A549 (cell line): ENCODE results near the gene SMC1A. TPM values are rescaled to one million over a fixed set of nuclear protein-coding genes. Genes with fewer than 3 reads are reported as not detected.

ENCODE experiments used
- ATAC-seq, 2 experiments: fragments of 200-7000 bp in 1 of 2; fragments of >200 bp in 1 of 2; cut with Nextera tagmentation in 1 of 2; cut with Tn5 transposase in 1 of 2; 3 replicates each; pipeline versions ENCODE4 v1.8.0 to v1.9.1; 2018 to 2020; ENCODE audit warnings: mild to moderate bottlenecking in 1 of 2, moderate library complexity in 1 of 2
- CTCF ChIA-PET: fragments of 300-600 bp; sonication (Branson Sonifier 250); formaldehyde crosslinking; extraction: SDS; loops from one replicate; lab custom pipeline; 2021; ENCODE audit warnings: antibody characterized with exemption, inconsistent platforms; lab: Yijun Ruan, JAX
- POLR2A ChIA-PET: fragments of 350-600 bp; formaldehyde crosslinking; extraction: SDS; loops from one replicate; lab custom pipeline; 2021; ENCODE audit warnings: antibody characterized with exemption, inconsistent platforms; lab: Yijun Ruan, JAX
- DNase-seq, 2 experiments: peaks; one replicate each; pipeline versions ENCODE4 v3.0.0 to v3.0.0-alpha.2; 2011 to 2016; ENCODE audit warnings: low read depth in 1 of 2, low spot score in 1 of 2
- FAIRE-seq: peaks from 2 replicates; lab custom pipeline; 2011; peaks lifted over from hg19 to GRCh38; lab: Jason Lieb, UNC
- H3K27ac ChIP-seq, 2 experiments: fragments of >200 bp; sonication (Bioruptor Twin); formaldehyde crosslinking; 3 replicates each; pipeline ENCODE4 v1.5.1; 2016 to 2017
- H3K4me1 ChIP-seq: fragments of >200 bp; sonication (Bioruptor Twin); formaldehyde crosslinking; 3 replicates; pipeline ENCODE4 v1.6.1; 2016
- H3K4me2 ChIP-seq: fragments of >200 bp; sonication (Bioruptor Twin); formaldehyde crosslinking; 3 replicates; pipeline ENCODE4 v1.6.1; 2016
- H3K4me3 ChIP-seq: fragments of >200 bp; sonication (Bioruptor Twin); formaldehyde crosslinking; 3 replicates; pipeline ENCODE4 v1.5.1; 2016
- H3K9me3 ChIP-seq: fragments of >200 bp; sonication (Bioruptor Twin); formaldehyde crosslinking; 3 replicates; pipeline ENCODE4 v1.6.1; 2016
- CBX2 ChIP-seq: fragments of 200-600 bp; sonication (generic); IDR thresholded peaks from 2 replicates; pipeline ENCODE4 v1.6.1; 2016; ENCODE audit warnings: low read depth, mild to moderate bottlenecking, borderline replicate concordance
- CBX8 ChIP-seq: fragments of 200-600 bp; sonication (generic); IDR thresholded peaks from 2 replicates; pipeline ENCODE4 v1.6.1; 2016
- CHD2 ChIP-seq: fragments of 150-350 bp; IDR thresholded peaks from 2 replicates; pipeline ENCODE4 v1.6.1; 2014; ENCODE audit warnings: low read length; ENCODE audit not compliant: partially characterized antibody
- EP300 ChIP-seq, 2 experiments: fragments of >200 bp; sonication (Bioruptor Twin); formaldehyde crosslinking; IDR thresholded peaks; 2 replicates in 1 of 2; 3 replicates in 1 of 2; pipeline ENCODE4 v1.6.1; 2016 to 2017
- ESRRA ChIP-seq: fragments of 150-350 bp; IDR thresholded peaks from 2 replicates; pipeline ENCODE4 v1.6.1; 2014; ENCODE audit warnings: mild to moderate bottlenecking, low read length, borderline replicate concordance
- FOSB ChIP-seq: fragments of 250-450 bp; sonication (Bioruptor Pico); IDR thresholded peaks from 2 replicates; pipeline ENCODE4 v1.5.0; 2020; ENCODE audit warnings: mild to moderate bottlenecking, moderate library complexity
- FOSL2 ChIP-seq, 2 experiments: fragments of 450-650 bp in 1 of 2; fragments of >200 bp in 1 of 2; sonication (Bioruptor Twin) in 1 of 2; formaldehyde crosslinking; IDR thresholded peaks; 2 replicates each; pipeline versions ENCODE4 v1.5.0 to v1.6.1; 2016 to 2020; ENCODE audit warnings: mild to moderate bottlenecking in 1 of 2, moderate library complexity in 1 of 2
- FOXS1 ChIP-seq: fragments of 250-450 bp; sonication (Bioruptor Pico); IDR thresholded peaks from 2 replicates; pipeline ENCODE4 v1.5.0; 2020; ENCODE audit warnings: mild to moderate bottlenecking, moderate library complexity
- GATA3 ChIP-seq: IDR thresholded peaks from 2 replicates; pipeline ENCODE4 v1.6.1; 2012; ENCODE audit warnings: borderline replicate concordance
- HDAC2 ChIP-seq: fragments of 200-600 bp; sonication (generic); IDR thresholded peaks from 2 replicates; pipeline ENCODE4 v1.6.1; 2016
- HEYL ChIP-seq: fragments of 250-450 bp; sonication (Bioruptor Pico); IDR thresholded peaks from 2 replicates; pipeline ENCODE4 v1.8.0; 2021; ENCODE audit warnings: mild to moderate bottlenecking, moderate library complexity
- HOXB13 ChIP-seq: fragments of 250-450 bp; sonication (Bioruptor Pico); IDR thresholded peaks from 2 replicates; pipeline ENCODE4 v1.5.0; 2020; ENCODE audit warnings: low read depth, mild to moderate bottlenecking, moderate library complexity
- KDM1A ChIP-seq: fragments of 200-600 bp; sonication (generic); IDR thresholded peaks from 2 replicates; pipeline ENCODE4 v1.6.1; 2016; ENCODE audit warnings: low read depth, mild to moderate bottlenecking
- KDM5A ChIP-seq: fragments of 200-600 bp; sonication (generic); IDR thresholded peaks from 2 replicates; pipeline ENCODE4 v1.6.1; 2016; ENCODE audit warnings: antibody characterized with exemption, mild to moderate bottlenecking
- MAFK ChIP-seq: fragments of 450-650 bp; IDR thresholded peaks from 2 replicates; pipeline ENCODE4 v1.6.1; 2014; ENCODE audit not compliant: partially characterized antibody
- MAZ ChIP-seq: fragments of 150-350 bp; IDR thresholded peaks from 2 replicates; pipeline ENCODE4 v1.6.1; 2014; ENCODE audit warnings: antibody characterized with exemption, low read depth, low read length, borderline replicate concordance
- MYC ChIP-seq: IDR thresholded peaks from 2 replicates; pipeline ENCODE4 v1.6.1; 2012; ENCODE audit warnings: mild to moderate bottlenecking, inconsistent platforms, low read length, improper control_type of control experiment, borderline replicate concordance
- NFE2L2 ChIP-seq: fragments of 150-350 bp; conservative IDR thresholded peaks from 2 replicates; pipeline ENCODE4 v1.6.1; 2014; ENCODE audit warnings: low read length
- POLR2A ChIP-seq: IDR thresholded peaks from 2 replicates; pipeline ENCODE4 v1.6.1; 2012; ENCODE audit warnings: mild to moderate bottlenecking, low read length
- POLR2AphosphoS2 ChIP-seq: conservative IDR thresholded peaks from 2 replicates; pipeline ENCODE4 v1.6.1; 2012; ENCODE audit warnings: low read length, improper control_type of control experiment, inconsistent platforms
- RARB ChIP-seq: fragments of 250-450 bp; sonication (Bioruptor Pico); IDR thresholded peaks from 2 replicates; pipeline ENCODE4 v1.8.0; 2021; ENCODE audit warnings: mild to moderate bottlenecking, moderate library complexity
- RFX5 ChIP-seq: fragments of 450-650 bp; IDR thresholded peaks from 2 replicates; pipeline ENCODE4 v1.7.1; 2014; ENCODE audit warnings: antibody characterized with exemption, mild to moderate bottlenecking, moderate library complexity
- SMC3 ChIP-seq: fragments of >200 bp; sonication (Bioruptor Twin); formaldehyde crosslinking; IDR thresholded peaks from 3 replicates; pipeline ENCODE4 v1.6.1; 2018; ENCODE audit warnings: inconsistent platforms
- TFCP2L1 ChIP-seq: fragments of 250-450 bp; sonication (Bioruptor Pico); IDR thresholded peaks from 2 replicates; pipeline ENCODE4 v1.5.0; 2021; ENCODE audit warnings: mild to moderate bottlenecking
- ZC3H11A ChIP-seq: fragments of 450-650 bp; IDR thresholded peaks from 2 replicates; pipeline ENCODE4 v1.6.1; 2014; ENCODE audit warnings: antibody characterized with exemption, mild to moderate bottlenecking
- ZNF302 ChIP-seq: fragments of 250-450 bp; sonication (Bioruptor Pico); IDR thresholded peaks from 2 replicates; pipeline ENCODE4 v1.9.0; 2021; ENCODE audit warnings: inconsistent platforms, mild to moderate bottlenecking, moderate library complexity
- ZSCAN20 ChIP-seq: fragments of 250-450 bp; sonication (Bioruptor Pico); IDR thresholded peaks from 2 replicates; pipeline ENCODE4 v1.8.0; 2022; ENCODE audit warnings: mild to moderate bottlenecking, moderate library complexity
- WGBS: methylation state at CpG from one replicate; pipeline ENCODE4 v1.1.6; 2017; ENCODE audit errors: missing lambda C conversion rate; 5-methylcytosine and 5-hydroxymethylcytosine counted together
- polyA minus RNA-seq: library from RNA; depleted of rRNA, polyadenylated mRNA; stranded (reverse); fragments of >200 nt; gene quantifications from 2 replicates; pipeline ENCODE4 v1.2.3, GENCODE V29; 2011; rRNA and poly(A)+ RNA removed
- polyA plus RNA-seq, 4 experiments: library from polyadenylated mRNA; depleted of rRNA in 3 of 4; stranded (reverse); fragments of >200 nt; fragmentation: RNase III in 1 of 4; extraction: RNeasy Plus Mini Kit Qiagen cat#74134 plus additional on column Dnase treatment in 1 of 4; gene quantifications; 2 replicates in 3 of 4; 3 replicates in 1 of 4; pipeline ENCODE4 v1.2.3, GENCODE V29; 2011 to 2017
- TF ChIP-seq, protein P1 (sequence below): fragments of >200 bp; sonication (Bioruptor Twin); formaldehyde crosslinking; IDR thresholded peaks from 3 replicates; pipeline ENCODE4 v1.5.1; 2016
- TF ChIP-seq, protein P2 (sequence below): IDR thresholded peaks from 2 replicates; pipeline ENCODE4 v1.6.1; 2012
- TF ChIP-seq, protein P3 (sequence below): IDR thresholded peaks from 2 replicates; pipeline ENCODE4 v1.6.1; 2012
- TF ChIP-seq, protein P4 (sequence below): fragments of 450-650 bp; IDR thresholded peaks from 2 replicates; pipeline ENCODE4 v1.6.1; 2014; ENCODE audit warnings: antibody characterized with exemption
- TF ChIP-seq, protein P5 (sequence below): fragments of 200-600 bp; sonication (generic); IDR thresholded peaks from 2 replicates; pipeline ENCODE4 v1.6.1; 2016; ENCODE audit warnings: antibody characterized with exemption, mild to moderate bottlenecking, moderate library complexity
- TF ChIP-seq, protein P6 (sequence below): IDR thresholded peaks from 2 replicates; pipeline ENCODE4 v1.6.1; 2012; ENCODE audit warnings: low read depth, borderline replicate concordance

SMC1A gene
- 85.4 and 100 TPM in 2 replicates for polyA plus RNA-seq (2011; rRNA removed)
- 46.2 and 48.1 TPM in 2 replicates for polyA plus RNA-seq (2012; cell fraction: cytosol; rRNA removed)
- polyA plus RNA-seq (2012; cell fraction: nucleus; rRNA removed): 55.1 and 84.6 TPM in 2 replicates
- 72.1 to 79.4 TPM (median 76.7 TPM) in 3 replicates for polyA plus RNA-seq (2017; fragmentation: RNase III; extraction: RNeasy Plus Mini Kit Qiagen cat#74134 plus additional on column Dnase treatment)
- 76.7 and 87.6 TPM in 2 replicates for polyA minus RNA-seq

DNA sequence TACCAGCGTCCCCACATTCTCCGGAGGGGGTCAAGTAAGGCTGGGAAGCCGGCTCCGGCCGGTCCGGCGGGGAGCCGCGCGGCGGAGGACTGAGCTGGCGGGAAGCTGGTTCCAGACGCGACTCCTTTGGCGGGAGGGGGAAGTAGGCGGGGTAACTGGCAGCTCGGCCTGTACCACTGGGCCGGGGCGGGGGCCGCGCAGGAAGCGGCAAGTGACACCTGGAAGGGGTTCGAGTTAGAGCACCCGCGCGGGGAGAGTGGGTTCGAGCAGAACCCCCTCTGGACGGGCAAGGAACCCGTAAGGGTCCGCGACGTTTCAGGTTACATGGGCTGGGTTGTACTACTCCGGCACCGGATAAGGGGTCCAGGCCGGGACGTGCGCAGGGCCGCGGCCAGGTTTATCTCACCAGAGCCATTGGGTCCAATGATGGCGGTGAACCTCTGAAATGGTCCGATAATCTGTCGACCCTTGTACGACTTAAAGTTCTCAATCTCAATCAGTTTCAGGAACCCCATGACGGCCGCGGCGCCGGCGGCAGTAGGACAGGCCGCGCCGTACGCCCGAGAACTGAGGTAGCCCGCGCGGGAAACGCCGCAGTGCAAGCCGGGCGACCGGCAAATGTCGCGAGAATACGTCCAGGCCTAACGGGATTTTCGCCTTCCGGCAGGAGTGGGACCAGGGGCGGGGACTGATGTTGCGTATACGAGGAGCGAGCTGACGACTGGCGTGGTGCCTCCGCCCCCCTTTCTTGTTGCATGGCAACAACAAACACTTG, at the start of gene SMC1A:
Gene SMC1A (minus strand): TSS at position 569 of the 775 bp plus-strand sequence. CDS start 54 bp downstream, at position 515.
- WGBS: 2% methylated on average over 16 of the region's 75 CpGs
- Histone ChIP-seq H3K9me3 (no peaks in the 10 kb centered on the region), H3K4me3 (peak within 1 kb of the TSS; percentile 65), H3K4me2 (peak within 1 kb of the TSS; percentile 88), H3K27ac (peak within 1 kb of the TSS; percentile 87 to 94), H3K4me1 (peaks cover 13% of the 10 kb centered on the region; the same call in 1 of the 3 replicates)
- FAIRE-seq (peak; percentile 99), ATAC-seq (peak; percentile 91 to 95), DNase-seq (peak; percentile 97 to 98)
- CTCF ChIA-PET: interaction anchor here (0.7 to 3.8 kb wide), 7 partner anchors 10 to 109 kb away, joined by 3 to 18 read pairs (median 7); no protein-coding TSS in a partner anchor
- POLR2A ChIA-PET: interaction anchor here (0.5 to 1.6 kb wide), 10 partner anchors 13 to 622 kb away, joined by 3 to 11 read pairs (median 3); partner anchors contain the start of gene PHF8
- no peak for TF ChIP-seq RFX5
- no peak for TF ChIP-seq MAZ
- TF ChIP-seq MAFK: no peak
- no peak for TF ChIP-seq POLR2AphosphoS2
- 0 out of 2 replicates have a peak, but pooled peaks have one; percentile 64 for TF ChIP-seq HOXB13 (CRISPR knock-in tag)
- TF ChIP-seq CBX8: no peak
- TF ChIP-seq, protein P1, sequence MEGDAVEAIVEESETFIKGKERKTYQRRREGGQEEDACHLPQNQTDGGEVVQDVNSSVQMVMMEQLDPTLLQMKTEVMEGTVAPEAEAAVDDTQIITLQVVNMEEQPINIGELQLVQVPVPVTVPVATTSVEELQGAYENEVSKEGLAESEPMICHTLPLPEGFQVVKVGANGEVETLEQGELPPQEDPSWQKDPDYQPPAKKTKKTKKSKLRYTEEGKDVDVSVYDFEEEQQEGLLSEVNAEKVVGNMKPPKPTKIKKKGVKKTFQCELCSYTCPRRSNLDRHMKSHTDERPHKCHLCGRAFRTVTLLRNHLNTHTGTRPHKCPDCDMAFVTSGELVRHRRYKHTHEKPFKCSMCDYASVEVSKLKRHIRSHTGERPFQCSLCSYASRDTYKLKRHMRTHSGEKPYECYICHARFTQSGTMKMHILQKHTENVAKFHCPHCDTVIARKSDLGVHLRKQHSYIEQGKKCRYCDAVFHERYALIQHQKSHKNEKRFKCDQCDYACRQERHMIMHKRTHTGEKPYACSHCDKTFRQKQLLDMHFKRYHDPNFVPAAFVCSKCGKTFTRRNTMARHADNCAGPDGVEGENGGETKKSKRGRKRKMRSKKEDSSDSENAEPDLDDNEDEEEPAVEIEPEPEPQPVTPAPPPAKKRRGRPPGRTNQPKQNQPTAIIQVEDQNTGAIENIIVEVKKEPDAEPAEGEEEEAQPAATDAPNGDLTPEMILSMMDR: no peak
- TF ChIP-seq EP300 (IDR thresholded peaks at IDR 0.05): no peak
- TF ChIP-seq, protein P2, sequence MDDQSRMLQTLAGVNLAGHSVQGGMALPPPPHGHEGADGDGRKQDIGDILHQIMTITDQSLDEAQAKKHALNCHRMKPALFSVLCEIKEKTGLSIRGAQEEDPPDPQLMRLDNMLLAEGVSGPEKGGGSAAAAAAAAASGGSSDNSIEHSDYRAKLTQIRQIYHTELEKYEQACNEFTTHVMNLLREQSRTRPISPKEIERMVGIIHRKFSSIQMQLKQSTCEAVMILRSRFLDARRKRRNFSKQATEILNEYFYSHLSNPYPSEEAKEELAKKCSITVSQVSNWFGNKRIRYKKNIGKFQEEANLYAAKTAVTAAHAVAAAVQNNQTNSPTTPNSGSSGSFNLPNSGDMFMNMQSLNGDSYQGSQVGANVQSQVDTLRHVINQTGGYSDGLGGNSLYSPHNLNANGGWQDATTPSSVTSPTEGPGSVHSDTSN: no peak
- peak; percentile 71 for TF ChIP-seq POLR2A
- no peak for TF ChIP-seq SMC3
- no peak for TF ChIP-seq HEYL (CRISPR knock-in tag)
- TF ChIP-seq MYC: no peak
- no peak for TF ChIP-seq ZSCAN20 (CRISPR knock-in tag)
- TF ChIP-seq, protein P3, sequence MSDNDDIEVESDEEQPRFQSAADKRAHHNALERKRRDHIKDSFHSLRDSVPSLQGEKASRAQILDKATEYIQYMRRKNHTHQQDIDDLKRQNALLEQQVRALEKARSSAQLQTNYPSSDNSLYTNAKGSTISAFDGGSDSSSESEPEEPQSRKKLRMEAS: peak; percentile 86
- no peak for TF ChIP-seq KDM1A
- no peak for TF ChIP-seq NFE2L2
- TF ChIP-seq, protein P4, sequence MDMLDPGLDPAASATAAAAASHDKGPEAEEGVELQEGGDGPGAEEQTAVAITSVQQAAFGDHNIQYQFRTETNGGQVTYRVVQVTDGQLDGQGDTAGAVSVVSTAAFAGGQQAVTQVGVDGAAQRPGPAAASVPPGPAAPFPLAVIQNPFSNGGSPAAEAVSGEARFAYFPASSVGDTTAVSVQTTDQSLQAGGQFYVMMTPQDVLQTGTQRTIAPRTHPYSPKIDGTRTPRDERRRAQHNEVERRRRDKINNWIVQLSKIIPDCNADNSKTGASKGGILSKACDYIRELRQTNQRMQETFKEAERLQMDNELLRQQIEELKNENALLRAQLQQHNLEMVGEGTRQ: no peak
- TF ChIP-seq FOXS1 (CRISPR knock-in tag): no peak
- TF ChIP-seq, protein P5, sequence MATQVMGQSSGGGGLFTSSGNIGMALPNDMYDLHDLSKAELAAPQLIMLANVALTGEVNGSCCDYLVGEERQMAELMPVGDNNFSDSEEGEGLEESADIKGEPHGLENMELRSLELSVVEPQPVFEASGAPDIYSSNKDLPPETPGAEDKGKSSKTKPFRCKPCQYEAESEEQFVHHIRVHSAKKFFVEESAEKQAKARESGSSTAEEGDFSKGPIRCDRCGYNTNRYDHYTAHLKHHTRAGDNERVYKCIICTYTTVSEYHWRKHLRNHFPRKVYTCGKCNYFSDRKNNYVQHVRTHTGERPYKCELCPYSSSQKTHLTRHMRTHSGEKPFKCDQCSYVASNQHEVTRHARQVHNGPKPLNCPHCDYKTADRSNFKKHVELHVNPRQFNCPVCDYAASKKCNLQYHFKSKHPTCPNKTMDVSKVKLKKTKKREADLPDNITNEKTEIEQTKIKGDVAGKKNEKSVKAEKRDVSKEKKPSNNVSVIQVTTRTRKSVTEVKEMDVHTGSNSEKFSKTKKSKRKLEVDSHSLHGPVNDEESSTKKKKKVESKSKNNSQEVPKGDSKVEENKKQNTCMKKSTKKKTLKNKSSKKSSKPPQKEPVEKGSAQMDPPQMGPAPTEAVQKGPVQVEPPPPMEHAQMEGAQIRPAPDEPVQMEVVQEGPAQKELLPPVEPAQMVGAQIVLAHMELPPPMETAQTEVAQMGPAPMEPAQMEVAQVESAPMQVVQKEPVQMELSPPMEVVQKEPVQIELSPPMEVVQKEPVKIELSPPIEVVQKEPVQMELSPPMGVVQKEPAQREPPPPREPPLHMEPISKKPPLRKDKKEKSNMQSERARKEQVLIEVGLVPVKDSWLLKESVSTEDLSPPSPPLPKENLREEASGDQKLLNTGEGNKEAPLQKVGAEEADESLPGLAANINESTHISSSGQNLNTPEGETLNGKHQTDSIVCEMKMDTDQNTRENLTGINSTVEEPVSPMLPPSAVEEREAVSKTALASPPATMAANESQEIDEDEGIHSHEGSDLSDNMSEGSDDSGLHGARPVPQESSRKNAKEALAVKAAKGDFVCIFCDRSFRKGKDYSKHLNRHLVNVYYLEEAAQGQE: peak; percentile 72
- TF ChIP-seq HDAC2: no peak
- TF ChIP-seq RARB: no peak
- TF ChIP-seq FOSL2 (IDR thresholded peaks at IDR 0.05): no peak
- no peak for TF ChIP-seq FOSL2 (CRISPR knock-in tag; IDR thresholded peaks at IDR 0.05)
- no peak for TF ChIP-seq ESRRA
- peak; percentile 89 for TF ChIP-seq CHD2
- TF ChIP-seq GATA3: peak; percentile 60
- TF ChIP-seq CBX2: no peak
- TF ChIP-seq, protein P6, sequence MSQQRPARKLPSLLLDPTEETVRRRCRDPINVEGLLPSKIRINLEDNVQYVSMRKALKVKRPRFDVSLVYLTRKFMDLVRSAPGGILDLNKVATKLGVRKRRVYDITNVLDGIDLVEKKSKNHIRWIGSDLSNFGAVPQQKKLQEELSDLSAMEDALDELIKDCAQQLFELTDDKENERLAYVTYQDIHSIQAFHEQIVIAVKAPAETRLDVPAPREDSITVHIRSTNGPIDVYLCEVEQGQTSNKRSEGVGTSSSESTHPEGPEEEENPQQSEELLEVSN: peak; percentile 79
- TF ChIP-seq ZNF302: no peak
- 0 out of 2 replicates have a peak, but pooled peaks have one; percentile 20 for TF ChIP-seq TFCP2L1
- peak; percentile 7; the same call in 1 of the 2 replicates for TF ChIP-seq KDM5A
- TF ChIP-seq ZC3H11A: no peak
- 0 out of 2 replicates have a peak, but pooled peaks have one; percentile 30 for TF ChIP-seq FOSB (CRISPR knock-in tag)
